Measurements from ENCODE around the gene NDUFAF2.

DNA sequence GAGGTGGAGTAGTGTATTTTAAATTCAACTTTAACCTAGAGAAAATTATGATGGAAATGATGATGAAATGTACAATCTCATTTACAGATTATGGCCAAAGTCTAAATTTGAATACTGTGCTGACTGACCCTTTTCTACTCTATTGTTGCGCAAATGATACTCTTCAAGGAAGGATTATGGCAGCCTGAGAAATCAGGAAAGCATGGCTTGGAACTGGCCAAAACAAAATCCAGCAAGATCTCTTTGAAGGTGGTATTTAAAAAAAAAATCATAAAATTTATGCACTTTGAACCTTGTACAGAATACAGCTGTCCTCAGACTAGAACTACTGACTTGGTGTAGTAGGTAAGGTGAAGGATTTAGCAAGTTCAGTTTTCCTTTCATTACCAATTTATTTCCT lies 105.3 kb downstream of the NDUFAF2 start:
- TF ChIP-seq, protein P1, sequence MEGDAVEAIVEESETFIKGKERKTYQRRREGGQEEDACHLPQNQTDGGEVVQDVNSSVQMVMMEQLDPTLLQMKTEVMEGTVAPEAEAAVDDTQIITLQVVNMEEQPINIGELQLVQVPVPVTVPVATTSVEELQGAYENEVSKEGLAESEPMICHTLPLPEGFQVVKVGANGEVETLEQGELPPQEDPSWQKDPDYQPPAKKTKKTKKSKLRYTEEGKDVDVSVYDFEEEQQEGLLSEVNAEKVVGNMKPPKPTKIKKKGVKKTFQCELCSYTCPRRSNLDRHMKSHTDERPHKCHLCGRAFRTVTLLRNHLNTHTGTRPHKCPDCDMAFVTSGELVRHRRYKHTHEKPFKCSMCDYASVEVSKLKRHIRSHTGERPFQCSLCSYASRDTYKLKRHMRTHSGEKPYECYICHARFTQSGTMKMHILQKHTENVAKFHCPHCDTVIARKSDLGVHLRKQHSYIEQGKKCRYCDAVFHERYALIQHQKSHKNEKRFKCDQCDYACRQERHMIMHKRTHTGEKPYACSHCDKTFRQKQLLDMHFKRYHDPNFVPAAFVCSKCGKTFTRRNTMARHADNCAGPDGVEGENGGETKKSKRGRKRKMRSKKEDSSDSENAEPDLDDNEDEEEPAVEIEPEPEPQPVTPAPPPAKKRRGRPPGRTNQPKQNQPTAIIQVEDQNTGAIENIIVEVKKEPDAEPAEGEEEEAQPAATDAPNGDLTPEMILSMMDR (IDR thresholded peaks at IDR 0.05; ENCODE audit: borderline replicate concordance, extremely low read depth, low read length, poor library complexity, severe bottlenecking), result no peak
- TF ChIP-seq EZH2 (IDR thresholded peaks at IDR 0.05; ENCODE audit: borderline replicate concordance, low read depth, low read length, severe bottlenecking), result no peak
